SH-SY5Y (cell line): ENCODE results near the gene ABCF1.

Source experiments
- GATA2 ChIP-seq: IDR thresholded peaks from 2 replicates; pipeline ENCODE4 v1.6.1; 2011; ENCODE audit warnings: mild to moderate bottlenecking, low read depth, low read length
- GATA3 ChIP-seq: IDR thresholded peaks from 2 replicates; pipeline ENCODE4 v1.6.1; 2011; ENCODE audit warnings: low read depth, mild to moderate bottlenecking, low read length, moderate library complexity

Gene ABCF1

GRCh38 chr6:30625511-30625910 lies 54.3 kb downstream of the ABCF1 start:
- TF ChIP-seq GATA3 (no peak), GATA2 (no peak)

- TF ChIP-seq GATA2 = peak; percentile 6; the same call in 1 of the 2 replicates
- no peak for TF ChIP-seq GATA3
Observed at GRCh38 chr6:30626484-30627366, 55.5 kb downstream of the ABCF1 start, which contains the start of gene ATAT1. Gene ATAT1, plus strand, starts transcription at chr6:30626874.

GRCh38 chr6:30635834-30636233 lies 64.6 kb downstream of the ABCF1 start:
- TF ChIP-seq GATA2 (no peak), GATA3 (no peak)

- no peak for TF ChIP-seq GATA2
- TF ChIP-seq GATA3 = no peak
Observed at GRCh38 chr6:30640481-30640880, 69.2 kb downstream of the ABCF1 start.

GRCh38 chr6:30641048-30641447 lies 69.8 kb downstream of the ABCF1 start:
- TF ChIP-seq GATA2 = no peak
- TF ChIP-seq GATA3 = no peak
